ENCODE results near the gene CTDSPL.

- TF ChIP-seq CTCF (IDR thresholded peaks at IDR 0.05): no peak
- no peak for TF ChIP-seq POLR2A (IDR thresholded peaks at IDR 0.05)
These were observed 142.2 kb downstream of the CTDSPL start for GRCh38 chr3:38003817-38004414.

Data from prostate gland (tissue), 2 donors.